PC-3 (cell line): ENCODE results near the gene FKBP14. TPM values are rescaled to one million over a fixed set of nuclear protein-coding genes. Genes with fewer than 3 reads are reported as not detected.

Source experiments
- ATAC-seq: fragments of 200-7000 bp; cut with Tn5 transposase; 2 replicates; pipeline ENCODE4 v1.9.1; 2020; ENCODE audit warnings: mild to moderate bottlenecking, moderate library complexity
- BruUV-seq: library from RNA; stranded (reverse); fragments of 400-500 nt; replicated peaks from 2 replicates; lab custom pipeline; 2021; lab: Mats Ljungman, UMichigan
- CTCF ChIA-PET: fragments of 300-600 bp; sonication (Branson Sonifier 250); formaldehyde crosslinking; loops from one replicate; lab custom pipeline; 2022; ENCODE audit warnings: antibody characterized with exemption; lab: Charles Lee
- POLR2A ChIA-PET: fragments of 300-600 bp; sonication (Branson Sonifier 250); formaldehyde crosslinking; loops from one replicate; lab custom pipeline; 2022; ENCODE audit warnings: antibody characterized with exemption; ENCODE audit not compliant: unreplicated experiment; lab: Charles Lee
- DNase-seq: peaks from one replicate; pipeline ENCODE4 v3.0.0-alpha.2; 2015
- H2AFZ ChIP-seq: fragments of 300-600 bp; sonication (generic); 2 replicates; pipeline ENCODE4 v1.6.0; 2016; ENCODE audit warnings: antibody characterized with exemption, low read length
- H3F3A ChIP-seq: fragments of 300-600 bp; sonication (generic); one replicate; pipeline ENCODE4 v1.6.0; 2017; ENCODE audit warnings: antibody characterized with exemption, low read length, control low read depth, mild to moderate bottlenecking; ENCODE audit not compliant: unreplicated experiment
- H3K27ac ChIP-seq: fragments of 300-600 bp; sonication (generic); 2 replicates; pipeline ENCODE4 v1.5.1; 2016; ENCODE audit warnings: mild to moderate bottlenecking, low read length
- H3K27me3 ChIP-seq: fragments of 300-600 bp; sonication (generic); 2 replicates; pipeline ENCODE4 v1.6.1; 2016; ENCODE audit warnings: low read length, mixed read lengths
- H3K36me3 ChIP-seq: fragments of 300-600 bp; sonication (generic); 2 replicates; pipeline ENCODE4 v1.6.1; 2016; ENCODE audit warnings: low read depth, mixed run types, low read length, mixed read lengths
- H3K4me1 ChIP-seq: fragments of 300-600 bp; sonication (generic); 2 replicates; pipeline ENCODE4 v1.5.1; 2016; ENCODE audit warnings: low read length; ENCODE audit not compliant: insufficient read depth
- H3K4me2 ChIP-seq: fragments of 300-600 bp; sonication (generic); 2 replicates; pipeline ENCODE4 v1.6.0; 2016; ENCODE audit warnings: low read length
- H3K4me3 ChIP-seq: fragments of 300-600 bp; sonication (generic); 2 replicates; pipeline ENCODE4 v1.5.1; 2016; ENCODE audit warnings: mild to moderate bottlenecking, low read length, mixed read lengths
- H3K79me2 ChIP-seq: fragments of 300-600 bp; sonication (generic); 2 replicates; pipeline ENCODE4 v1.6.1; 2017; ENCODE audit warnings: low read length, mixed read lengths
- H3K9ac ChIP-seq: fragments of 300-600 bp; sonication (generic); 2 replicates; pipeline ENCODE4 v1.6.0; 2016; ENCODE audit warnings: mild to moderate bottlenecking, low read length
- H3K9me2 ChIP-seq: fragments of 300-600 bp; sonication (generic); replicated peaks from 2 replicates; pipeline ENCODE4 v1.6.1; 2016; ENCODE audit warnings: mixed run types, low read length, mixed read lengths
- H3K9me3 ChIP-seq: fragments of 300-600 bp; sonication (generic); 2 replicates; pipeline ENCODE4 v1.6.1; 2016; ENCODE audit warnings: low read length, mixed read lengths
- H4K20me1 ChIP-seq: fragments of 300-600 bp; sonication (generic); 2 replicates; pipeline ENCODE4 v1.6.1; 2016; ENCODE audit warnings: low read length, mixed read lengths
- EZH2 ChIP-seq: fragments of 300-600 bp; sonication (generic); IDR thresholded peaks from one replicate; pipeline ENCODE4 v1.6.1; 2017; ENCODE audit warnings: antibody characterized with exemption, mild to moderate bottlenecking, low read length; ENCODE audit not compliant: unreplicated experiment
- EZH2phosphoT487 ChIP-seq: fragments of 300-600 bp; sonication (generic); IDR thresholded peaks from 2 replicates; pipeline ENCODE4 v1.6.1; 2018; ENCODE audit warnings: mild to moderate bottlenecking, antibody characterized with exemption, low read length, borderline replicate concordance
- intact Hi-C: fragments of 100-400 bp; cut with micrococcal nuclease; formaldehyde crosslinking; loops from 2 replicates; pipeline ENCODE4 v1.9.0; 2023
- total RNA-seq: library from RNA; depleted of rRNA; stranded (reverse); fragments of >200 nt; gene quantifications from 2 replicates; pipeline ENCODE4 v1.2.3, GENCODE V29; 2014
- TF ChIP-seq, protein P1 (sequence below): fragments of 300-600 bp; sonication (generic); conservative IDR thresholded peaks from 2 replicates; pipeline ENCODE4 v1.5.1; 2017; ENCODE audit warnings: antibody characterized with exemption, low read depth, mild to moderate bottlenecking, low read length

The FKBP14 gene
- total RNA-seq, 1 experiment from 2014 or later, result 9.0 TPM

DNA sequence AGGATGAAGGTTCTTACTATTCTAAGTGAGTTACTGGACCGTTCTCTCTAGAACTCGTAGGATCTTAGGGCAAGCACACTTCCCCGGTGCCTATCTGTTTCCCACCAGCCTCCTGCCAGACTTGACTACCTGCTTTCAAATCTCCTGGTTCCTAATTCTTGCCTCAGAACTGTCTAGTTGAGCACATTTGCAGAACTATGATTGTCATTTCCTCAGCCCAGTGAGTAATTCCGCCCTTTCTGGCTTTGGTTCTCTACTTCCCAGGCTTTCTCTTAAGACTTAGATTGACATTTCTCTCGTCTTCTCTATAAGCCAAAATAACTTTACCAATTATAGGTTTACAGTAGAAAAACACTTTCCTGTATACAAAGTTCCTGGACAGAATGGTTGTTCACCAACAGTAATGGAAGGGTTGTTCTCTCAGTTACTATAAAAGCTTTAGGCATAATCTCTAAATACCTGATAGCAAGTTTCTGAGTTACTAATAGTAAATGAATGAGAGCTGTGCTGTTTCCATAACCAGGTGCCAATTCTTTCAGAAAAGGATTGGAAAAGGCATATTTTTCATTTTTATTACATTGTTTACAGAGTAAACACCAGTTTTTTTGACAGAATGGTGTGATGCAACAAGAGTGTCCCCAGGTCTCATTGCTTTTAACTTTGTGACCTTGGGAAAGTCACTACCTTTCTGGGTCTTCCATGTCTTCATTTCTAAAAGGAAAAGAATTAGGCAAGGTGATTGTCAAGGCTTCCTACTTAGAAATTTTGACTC, 42.8 kb upstream of the FKBP14 start:
- no peak overlapping the region for H3K4me3 ChIP-seq
- DNase-seq, result no peak
- ChIA-PET POLR2A (interaction anchor here (0.6 kb wide), 1 partner anchor 1463 kb away, joined by 3 read pairs; no protein-coding TSS in a partner anchor), CTCF (no interaction called here)
- ATAC-seq, result no peak
- H3K9me3 ChIP-seq, result no peaks in the 10 kb centered on the region
- H3K9me2 ChIP-seq, result no peaks in the 10 kb centered on the region
- intact Hi-C loops, result loop anchor here (10.0 kb wide), 1 partner anchor 1144 kb away; no protein-coding TSS in a partner anchor
- no peaks in the 10 kb centered on the region for H3K27me3 ChIP-seq
- H4K20me1 ChIP-seq, result no peaks in the 10 kb centered on the region
- H3K4me1 ChIP-seq, result no peaks in the 10 kb centered on the region
- no peaks in the 10 kb centered on the region for H3K79me2 ChIP-seq
- H3K36me3 ChIP-seq, result peaks cover 2% of the 10 kb centered on the region; the same call in 1 of the 2 replicates
- no peak for TF ChIP-seq EZH2phosphoT487
- TF ChIP-seq, protein P1, sequence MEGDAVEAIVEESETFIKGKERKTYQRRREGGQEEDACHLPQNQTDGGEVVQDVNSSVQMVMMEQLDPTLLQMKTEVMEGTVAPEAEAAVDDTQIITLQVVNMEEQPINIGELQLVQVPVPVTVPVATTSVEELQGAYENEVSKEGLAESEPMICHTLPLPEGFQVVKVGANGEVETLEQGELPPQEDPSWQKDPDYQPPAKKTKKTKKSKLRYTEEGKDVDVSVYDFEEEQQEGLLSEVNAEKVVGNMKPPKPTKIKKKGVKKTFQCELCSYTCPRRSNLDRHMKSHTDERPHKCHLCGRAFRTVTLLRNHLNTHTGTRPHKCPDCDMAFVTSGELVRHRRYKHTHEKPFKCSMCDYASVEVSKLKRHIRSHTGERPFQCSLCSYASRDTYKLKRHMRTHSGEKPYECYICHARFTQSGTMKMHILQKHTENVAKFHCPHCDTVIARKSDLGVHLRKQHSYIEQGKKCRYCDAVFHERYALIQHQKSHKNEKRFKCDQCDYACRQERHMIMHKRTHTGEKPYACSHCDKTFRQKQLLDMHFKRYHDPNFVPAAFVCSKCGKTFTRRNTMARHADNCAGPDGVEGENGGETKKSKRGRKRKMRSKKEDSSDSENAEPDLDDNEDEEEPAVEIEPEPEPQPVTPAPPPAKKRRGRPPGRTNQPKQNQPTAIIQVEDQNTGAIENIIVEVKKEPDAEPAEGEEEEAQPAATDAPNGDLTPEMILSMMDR, result no peak
- no peak for TF ChIP-seq EZH2
- H2AFZ ChIP-seq, result no peak overlapping the region
- no TSS peak for BruUV-seq
- H3F3A ChIP-seq, result no peaks in the 10 kb centered on the region
- H3K4me2 ChIP-seq, result no peak overlapping the region
- no peak overlapping the region for H3K27ac ChIP-seq
- no peak overlapping the region for H3K9ac ChIP-seq

DNA sequence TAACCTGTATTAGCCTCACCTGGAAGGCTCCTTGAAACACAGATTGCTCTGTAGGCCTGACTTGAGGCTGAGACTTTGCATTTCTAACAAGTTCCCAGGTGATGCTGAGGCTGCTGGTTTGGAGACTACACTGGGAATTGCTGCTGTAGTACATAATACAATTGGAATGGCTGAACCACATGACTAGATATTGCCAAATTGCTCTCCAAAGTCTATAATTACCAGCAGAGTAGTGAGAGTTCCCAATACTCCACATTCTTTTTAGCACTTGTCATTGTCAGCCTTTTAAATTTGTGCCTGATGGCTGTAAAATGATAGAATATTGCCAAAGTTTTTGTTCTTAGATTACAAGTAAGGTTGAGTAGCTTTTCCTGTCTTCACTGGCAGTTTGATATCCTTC, 41.6 kb upstream of the FKBP14 start:
- no peak overlapping the region for H3K4me2 ChIP-seq
- no peak for TF ChIP-seq EZH2
- no peak for TF ChIP-seq EZH2phosphoT487
- TF ChIP-seq, protein P1, result no peak
- no peaks in the 10 kb centered on the region for H3K9me2 ChIP-seq
- no peak overlapping the region for H3K9ac ChIP-seq
- H3K4me3 ChIP-seq, result no peak overlapping the region
- H3K79me2 ChIP-seq, result no peaks in the 10 kb centered on the region
- no peaks in the 10 kb centered on the region for H3F3A ChIP-seq
- H4K20me1 ChIP-seq, result no peaks in the 10 kb centered on the region
- ChIA-PET POLR2A (no interaction called here), CTCF (no interaction called here)
- H3K4me1 ChIP-seq, result no peaks in the 10 kb centered on the region
- peaks cover 2% of the 10 kb centered on the region; the same call in 1 of the 2 replicates for H3K36me3 ChIP-seq
- no peak for ATAC-seq
- DNase-seq, result no peak
- intact Hi-C loops, result loop anchor here (10.0 kb wide), 1 partner anchor 1143 kb away; no protein-coding TSS in a partner anchor
- H3K27me3 ChIP-seq, result no peaks in the 10 kb centered on the region
- H3K27ac ChIP-seq, result no peak overlapping the region
- no TSS peak for BruUV-seq
- no peaks in the 10 kb centered on the region for H3K9me3 ChIP-seq
- no peak overlapping the region for H2AFZ ChIP-seq

DNA sequence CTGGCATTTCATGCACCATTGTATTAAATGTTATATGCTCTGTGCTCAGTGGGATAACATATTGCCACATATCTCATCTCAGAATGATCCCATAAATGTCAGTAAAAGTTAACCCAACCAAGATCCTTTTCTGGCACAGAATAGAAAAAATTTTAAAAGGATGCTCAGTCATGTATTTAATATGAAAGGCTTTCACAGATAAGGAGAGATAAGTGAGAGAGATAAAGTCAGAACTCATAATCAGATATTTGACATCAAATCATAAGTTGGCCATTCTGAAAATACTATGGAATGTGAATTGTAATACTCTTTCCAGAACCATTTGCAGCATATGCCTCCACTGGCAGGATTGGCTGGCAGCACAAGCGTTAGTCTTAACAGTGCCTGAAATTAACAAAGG, 40.2 kb upstream of the FKBP14 start:
- Histone ChIP-seq H4K20me1 (no peaks in the 10 kb centered on the region), H3K79me2 (no peaks in the 10 kb centered on the region), H3K27me3 (no peaks in the 10 kb centered on the region), H3K9me3 (no peaks in the 10 kb centered on the region), H3K9me2 (no peaks in the 10 kb centered on the region), H3K4me3 (no peak overlapping the region), H3K4me2 (no peak overlapping the region), H3K4me1 (no peaks in the 10 kb centered on the region), H3K9ac (no peak overlapping the region), H2AFZ (no peak overlapping the region), H3K27ac (no peak overlapping the region), H3F3A (no peaks in the 10 kb centered on the region), H3K36me3 (peaks cover 2% of the 10 kb centered on the region; the same call in 1 of the 2 replicates)
- ATAC-seq, result no peak
- TF ChIP-seq EZH2phosphoT487, result no peak
- TF ChIP-seq, protein P1, result no peak
- TF ChIP-seq EZH2, result no peak
- CTCF ChIA-PET, result no interaction called here
- no TSS peak for BruUV-seq
- intact Hi-C loops, result loop anchor here (10.0 kb wide), 1 partner anchor 1142 kb away; no protein-coding TSS in a partner anchor
- DNase-seq, result no peak
- POLR2A ChIA-PET, result no interaction called here
